ENCODE results near the gene VAV3. TPM values are rescaled to one million over a fixed set of nuclear protein-coding genes. Genes with fewer than 3 reads are reported as not detected.
"Not testable (repeated sequence)": the region's sequence is repeated elsewhere in the genome, so short reads cannot be mapped to it uniquely, and the experiment has no call there.

Gene VAV3
- total RNA-seq, 1 experiment from 2014 or later, result 5.3 TPM

DNA sequence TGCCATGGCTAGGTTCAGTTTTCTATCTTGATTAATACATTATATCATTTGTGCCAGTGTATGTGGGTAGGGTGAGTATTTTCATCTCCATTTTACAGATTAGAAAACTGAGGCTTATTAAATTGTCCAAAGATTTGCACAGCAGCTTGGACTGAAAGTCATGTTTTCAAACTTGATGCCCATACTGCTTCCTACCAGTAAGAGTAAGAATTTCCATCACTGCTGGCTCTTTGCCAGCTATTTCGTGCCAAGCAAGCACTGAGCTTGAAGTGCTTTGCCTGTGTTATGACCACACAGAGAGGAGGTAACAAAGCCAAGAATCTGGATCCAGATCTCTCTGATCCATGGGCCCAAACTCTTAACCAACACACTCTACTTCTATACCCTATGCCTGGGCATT lies 295.0 kb downstream of the VAV3 start:
- no peaks in the 10 kb centered on the region for H3K27me3 ChIP-seq (ENCODE audit: control insufficient read depth, insufficient read depth, low read length)
- no peaks in the 10 kb centered on the region for H3K36me3 ChIP-seq (replicated peaks; ENCODE audit: control insufficient read depth, insufficient read depth, low read length)
- no peak overlapping the region for H3K4me3 ChIP-seq (ENCODE audit: insufficient read depth, low read depth, low read length)
- DNase-seq, result no peak

DNA sequence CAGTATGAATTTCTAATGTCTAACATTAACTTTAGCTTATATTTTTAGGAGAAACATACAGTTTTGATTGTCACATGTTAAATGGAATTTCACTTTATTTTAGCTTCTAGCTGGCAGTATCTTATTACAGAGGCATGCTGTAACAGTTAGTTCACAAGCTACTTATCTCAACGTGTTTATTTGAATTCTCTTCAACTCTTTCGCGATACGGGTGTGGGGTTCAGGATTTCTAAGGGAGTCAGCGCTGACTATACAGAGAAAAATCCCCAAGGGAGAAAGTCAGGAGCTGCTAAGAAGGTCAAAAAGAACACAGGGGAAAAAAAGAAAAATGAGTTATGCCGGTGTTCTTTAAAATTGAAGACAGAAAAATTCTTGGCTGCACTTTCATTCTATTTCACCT lies 296.2 kb downstream of the VAV3 start:
- Histone ChIP-seq H3K27me3 (ENCODE audit: control insufficient read depth, insufficient read depth, low read length) (no peaks in the 10 kb centered on the region), H3K36me3 (replicated peaks; ENCODE audit: control insufficient read depth, insufficient read depth, low read length) (no peaks in the 10 kb centered on the region), H3K4me3 (ENCODE audit: insufficient read depth, low read depth, low read length) (no peak overlapping the region)
- no peak for DNase-seq

GRCh38 chr1:107666493-107666892 lies 298.5 kb downstream of the VAV3 start:
- no peak for DNase-seq
- H3K27me3 ChIP-seq (ENCODE audit: control insufficient read depth, insufficient read depth, low read length), result no peaks in the 10 kb centered on the region
- no peak overlapping the region for H3K4me3 ChIP-seq (ENCODE audit: insufficient read depth, low read depth, low read length)
- no peaks in the 10 kb centered on the region for H3K36me3 ChIP-seq (replicated peaks; ENCODE audit: control insufficient read depth, insufficient read depth, low read length)

- no peaks in the 10 kb centered on the region for H3K36me3 ChIP-seq (replicated peaks; ENCODE audit: control insufficient read depth, insufficient read depth, low read length)
- no peak for DNase-seq
- H3K4me3 ChIP-seq (ENCODE audit: insufficient read depth, low read depth, low read length), result no peak overlapping the region
- H3K27me3 ChIP-seq (ENCODE audit: control insufficient read depth, insufficient read depth, low read length), result no peaks in the 10 kb centered on the region
Measured at GRCh38 chr1:107664982-107665925, 299.7 kb downstream of the VAV3 start.

GRCh38 chr1:107662971-107663370 lies 302.0 kb downstream of the VAV3 start:
- no peak for DNase-seq
- H3K27me3 ChIP-seq (ENCODE audit: control insufficient read depth, insufficient read depth, low read length), result no peaks in the 10 kb centered on the region
- no peak overlapping the region for H3K4me3 ChIP-seq (ENCODE audit: insufficient read depth, low read depth, low read length)
- H3K36me3 ChIP-seq (replicated peaks; ENCODE audit: control insufficient read depth, insufficient read depth, low read length), result no peaks in the 10 kb centered on the region

- no peak overlapping the region for H3K4me3 ChIP-seq (ENCODE audit: insufficient read depth, low read depth, low read length)
- H3K36me3 ChIP-seq (replicated peaks; ENCODE audit: control insufficient read depth, insufficient read depth, low read length), result no peaks in the 10 kb centered on the region
- H3K27me3 ChIP-seq (ENCODE audit: control insufficient read depth, insufficient read depth, low read length), result no peaks in the 10 kb centered on the region
- no peak for DNase-seq
Measured at GRCh38 chr1:107661158-107661557, 303.8 kb downstream of the VAV3 start.

GRCh38 chr1:107659961-107660360 lies 305.0 kb downstream of the VAV3 start:
- H3K27me3 ChIP-seq (ENCODE audit: control insufficient read depth, insufficient read depth, low read length), result no peaks in the 10 kb centered on the region
- no peak for DNase-seq
- H3K4me3 ChIP-seq (ENCODE audit: insufficient read depth, low read depth, low read length), result no peak overlapping the region
- H3K36me3 ChIP-seq (replicated peaks; ENCODE audit: control insufficient read depth, insufficient read depth, low read length), result no peaks in the 10 kb centered on the region

GRCh38 chr1:107657356-107657755 lies 307.6 kb downstream of the VAV3 start:
- H3K36me3 ChIP-seq (replicated peaks; ENCODE audit: control insufficient read depth, insufficient read depth, low read length), result no peaks in the 10 kb centered on the region
- no peak overlapping the region for H3K4me3 ChIP-seq (ENCODE audit: insufficient read depth, low read depth, low read length)
- H3K27me3 ChIP-seq (ENCODE audit: control insufficient read depth, insufficient read depth, low read length), result no peaks in the 10 kb centered on the region
- no peak for DNase-seq

DNA sequence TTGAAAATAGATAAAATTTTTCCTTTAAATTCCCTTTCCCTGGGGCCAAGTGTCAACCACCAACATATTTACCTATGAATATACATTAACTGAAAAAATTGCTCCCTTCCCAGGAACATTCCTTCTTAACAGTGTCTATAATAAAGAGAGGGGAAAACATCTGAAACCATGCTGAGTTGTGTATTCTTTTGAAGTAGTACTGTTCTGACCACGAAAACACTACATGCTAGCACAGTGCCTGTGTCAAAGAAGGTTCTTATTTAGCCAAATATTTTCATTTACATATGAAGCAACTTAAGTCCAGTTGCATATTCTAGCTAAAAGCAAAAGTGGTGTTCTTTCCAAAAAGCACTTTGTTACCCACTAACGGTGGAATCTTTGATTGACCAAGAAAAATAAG lies 311.2 kb downstream of the VAV3 start:
- DNase-seq, result no peak
- no peak overlapping the region for H3K4me3 ChIP-seq (ENCODE audit: insufficient read depth, low read depth, low read length)
- no peaks in the 10 kb centered on the region for H3K27me3 ChIP-seq (ENCODE audit: control insufficient read depth, insufficient read depth, low read length)
- H3K36me3 ChIP-seq (replicated peaks; ENCODE audit: control insufficient read depth, insufficient read depth, low read length), result no peaks in the 10 kb centered on the region

DNA sequence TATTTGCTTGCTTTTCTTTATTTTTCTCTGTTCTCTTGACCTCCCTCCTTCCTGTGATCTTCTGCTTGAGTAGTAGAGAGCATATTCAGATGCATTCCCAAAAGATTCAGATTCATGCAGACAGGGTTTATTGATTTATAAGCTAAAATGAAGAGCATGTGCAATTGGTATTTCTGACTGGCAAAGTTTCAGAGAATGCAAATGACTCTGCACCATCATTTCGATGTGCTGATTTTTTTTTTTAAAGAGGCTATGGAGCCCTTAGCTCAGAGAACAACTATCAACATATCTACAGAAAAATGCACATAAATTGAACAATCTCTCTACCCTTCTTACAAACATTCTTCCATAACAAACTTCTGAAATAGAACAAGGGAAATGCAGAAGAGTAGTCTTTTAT lies 312.0 kb downstream of the VAV3 start:
- no peaks in the 10 kb centered on the region for H3K27me3 ChIP-seq (ENCODE audit: control insufficient read depth, insufficient read depth, low read length)
- H3K36me3 ChIP-seq (replicated peaks; ENCODE audit: control insufficient read depth, insufficient read depth, low read length), result no peaks in the 10 kb centered on the region
- no peak for DNase-seq
- H3K4me3 ChIP-seq (ENCODE audit: insufficient read depth, low read depth, low read length), result no peak overlapping the region

- DNase-seq; H3K4me3 ChIP-seq (ENCODE audit: insufficient read depth, low read depth, low read length): not testable (repeated sequence)
Measured at GRCh38 chr1:107650825-107651224, 314.2 kb downstream of the VAV3 start.

DNA sequence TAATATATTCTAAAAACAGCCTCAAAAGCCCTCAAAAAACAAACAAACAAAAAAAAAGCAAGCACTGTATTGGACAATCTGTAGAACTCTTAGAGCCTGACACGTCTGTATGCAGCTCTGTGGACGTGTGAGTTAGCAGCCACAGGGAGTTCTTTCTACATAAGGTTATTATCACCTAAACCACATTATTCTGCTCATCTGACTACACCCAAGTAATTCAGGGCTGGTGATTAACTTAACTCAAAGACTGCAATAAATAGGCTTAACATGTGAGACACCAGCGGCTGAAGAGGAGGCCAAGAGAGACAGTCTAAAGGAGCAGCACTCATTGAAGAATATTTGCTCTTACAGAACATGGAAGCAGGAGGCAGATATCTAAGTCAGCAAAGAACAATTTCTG lies 316.0 kb downstream of the VAV3 start:
- Histone ChIP-seq H3K36me3 (replicated peaks; ENCODE audit: control insufficient read depth, insufficient read depth, low read length) (no peaks in the 10 kb centered on the region), H3K4me3 (ENCODE audit: insufficient read depth, low read depth, low read length) (no peak overlapping the region), H3K27me3 (ENCODE audit: control insufficient read depth, insufficient read depth, low read length) (no peaks in the 10 kb centered on the region)
- no peak for DNase-seq

More at GRCh38 chr1:107650825-107651224, 314.2 kb downstream of the VAV3 start:
- not testable (repeated sequence) for H3K27me3 ChIP-seq (ENCODE audit: control insufficient read depth, insufficient read depth, low read length); H3K36me3 ChIP-seq (replicated peaks; ENCODE audit: control insufficient read depth, insufficient read depth, low read length)

- no peak for DNase-seq
- Histone ChIP-seq H3K27me3 (ENCODE audit: control insufficient read depth, insufficient read depth, low read length) (no peaks in the 10 kb centered on the region), H3K36me3 (replicated peaks; ENCODE audit: control insufficient read depth, insufficient read depth, low read length) (no peaks in the 10 kb centered on the region), H3K4me3 (ENCODE audit: insufficient read depth, low read depth, low read length) (no peak overlapping the region)
Measured at GRCh38 chr1:107648071-107648470, 316.9 kb downstream of the VAV3 start.

GRCh38 chr1:107647012-107647411 lies 318.0 kb downstream of the VAV3 start:
- DNase-seq, result no peak
- H3K27me3 ChIP-seq (ENCODE audit: control insufficient read depth, insufficient read depth, low read length), result no peaks in the 10 kb centered on the region
- no peaks in the 10 kb centered on the region for H3K36me3 ChIP-seq (replicated peaks; ENCODE audit: control insufficient read depth, insufficient read depth, low read length)
- H3K4me3 ChIP-seq (ENCODE audit: insufficient read depth, low read depth, low read length), result no peak overlapping the region

DNA sequence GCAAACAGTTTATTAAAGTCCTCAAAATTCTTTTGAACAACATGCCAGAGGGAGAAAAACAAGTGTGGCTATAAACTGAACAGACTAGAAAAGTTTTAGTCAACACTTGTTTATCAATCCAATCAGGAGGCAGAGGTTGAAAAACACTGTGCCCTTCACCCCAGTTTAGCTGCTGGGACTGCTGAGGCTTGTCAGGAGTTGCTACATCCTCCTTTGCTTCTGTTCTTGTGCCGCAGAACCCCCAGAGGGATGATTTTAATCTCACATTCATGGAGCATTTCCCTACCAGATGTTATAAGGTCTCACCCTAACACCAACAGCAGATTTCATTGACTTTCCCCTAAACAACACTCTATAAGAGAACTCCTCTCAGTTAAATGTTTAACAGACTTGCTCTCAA lies 321.2 kb downstream of the VAV3 start:
- H3K27me3 ChIP-seq (ENCODE audit: control insufficient read depth, insufficient read depth, low read length), result no peaks in the 10 kb centered on the region
- DNase-seq, result no peak
- H3K36me3 ChIP-seq (replicated peaks; ENCODE audit: control insufficient read depth, insufficient read depth, low read length), result no peaks in the 10 kb centered on the region
- H3K4me3 ChIP-seq (ENCODE audit: insufficient read depth, low read depth, low read length), result no peak overlapping the region
